OCI-M2 (cell line): ENCODE measurements around the gene ZNF678.
A peak's percentile ranks its signal among the peaks of the same experiment; 100 is the strongest.

Experiments used
- DNase-seq: peaks from one replicate; lab custom pipeline; 2025; ENCODE audit not compliant: unreplicated experiment; lab: John Stamatoyannopoulos, UW

ZNF678 gene

GRCh38 chr1:227563324-227564201 lies at the start of gene ZNF678:
ZNF678 (plus strand) TSS chr1:227563556; CDS start chr1:227650992, 87,436 bp downstream.
- peak; percentile 46 for DNase-seq

GRCh38 chr1:227518876-227519275 lies 44.5 kb upstream of the ZNF678 start:
- DNase-seq: no peak

- DNase-seq: no peak
Measured at GRCh38 chr1:227521782-227522181, 41.6 kb upstream of the ZNF678 start.

GRCh38 chr1:227526524-227526923 lies 36.8 kb upstream of the ZNF678 start:
- DNase-seq: no peak

GRCh38 chr1:227532019-227532619 lies 31.2 kb upstream of the ZNF678 start:
- no peak for DNase-seq

- no peak for DNase-seq
Measured at GRCh38 chr1:227540170-227541098, 22.9 kb upstream of the ZNF678 start.

GRCh38 chr1:227541129-227541528 lies 22.2 kb upstream of the ZNF678 start:
- DNase-seq: no peak

- DNase-seq: no peak
Measured at GRCh38 chr1:227541796-227542152, 21.6 kb upstream of the ZNF678 start.

- DNase-seq: peak; percentile 12
Measured at GRCh38 chr1:227542153-227543120, 20.9 kb upstream of the ZNF678 start.

- no peak for DNase-seq
Measured at GRCh38 chr1:227543283-227544066, 19.9 kb upstream of the ZNF678 start.

- DNase-seq: no peak
Measured at GRCh38 chr1:227544067-227545050, 19.0 kb upstream of the ZNF678 start.

GRCh38 chr1:227545361-227545760 lies 18.0 kb upstream of the ZNF678 start:
- no peak for DNase-seq

- DNase-seq: no peak
Measured at GRCh38 chr1:227546059-227546458, 17.3 kb upstream of the ZNF678 start.

GRCh38 chr1:227546598-227547309 lies 16.6 kb upstream of the ZNF678 start:
- no peak for DNase-seq

GRCh38 chr1:227547310-227548118 lies 15.8 kb upstream of the ZNF678 start:
- DNase-seq: no peak

- no peak for DNase-seq
Measured at GRCh38 chr1:227548119-227548397, 15.3 kb upstream of the ZNF678 start.

- no peak for DNase-seq
Measured at GRCh38 chr1:227548448-227548847, 14.9 kb upstream of the ZNF678 start.
